Amniotic epithelial cell (primary cell): Measurements from ENCODE around the gene SLC41A3.
"Not testable (repeated sequence)": the region's sequence is repeated elsewhere in the genome, so short reads cannot be mapped to it uniquely, and the experiment has no call there.

Experiments
- DNase-seq: peaks from one replicate; pipeline ENCODE4 v3.0.0-alpha.2; 2010; ENCODE audit warnings: low read depth

The SLC41A3 gene

GRCh38 chr3:126003447-126004190 is 80.3 kb downstream of the SLC41A3 start:
- DNase-seq = no peak

GRCh38 chr3:126002189-126002588 is 81.7 kb downstream of the SLC41A3 start:
- DNase-seq = no peak

GRCh38 chr3:125996751-125997150 is 87.2 kb downstream of the SLC41A3 start:
- not testable (repeated sequence) for DNase-seq

GRCh38 chr3:125990253-125990970 is 93.5 kb downstream of the SLC41A3 start:
- DNase-seq = peak; percentile 87

DNA sequence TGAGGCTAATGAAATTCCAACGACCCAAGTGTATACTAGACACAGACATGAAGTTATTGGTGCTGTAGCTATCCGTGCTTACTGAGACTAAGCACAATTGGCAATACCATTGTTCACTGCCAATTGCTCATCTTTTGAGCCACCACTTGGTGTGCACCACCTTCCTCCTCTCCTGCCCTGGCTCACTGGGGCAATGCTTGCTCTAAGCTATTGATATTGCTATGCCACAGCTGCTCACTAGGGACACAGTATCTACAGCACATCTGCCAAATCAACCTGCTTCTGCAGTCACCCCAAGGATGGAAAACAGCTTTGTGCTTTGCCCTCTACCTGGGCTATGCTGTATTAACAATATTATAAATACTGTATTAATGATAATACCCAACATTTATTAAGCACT is 99.0 kb downstream of the SLC41A3 start:
- DNase-seq = not testable (repeated sequence)

DNA sequence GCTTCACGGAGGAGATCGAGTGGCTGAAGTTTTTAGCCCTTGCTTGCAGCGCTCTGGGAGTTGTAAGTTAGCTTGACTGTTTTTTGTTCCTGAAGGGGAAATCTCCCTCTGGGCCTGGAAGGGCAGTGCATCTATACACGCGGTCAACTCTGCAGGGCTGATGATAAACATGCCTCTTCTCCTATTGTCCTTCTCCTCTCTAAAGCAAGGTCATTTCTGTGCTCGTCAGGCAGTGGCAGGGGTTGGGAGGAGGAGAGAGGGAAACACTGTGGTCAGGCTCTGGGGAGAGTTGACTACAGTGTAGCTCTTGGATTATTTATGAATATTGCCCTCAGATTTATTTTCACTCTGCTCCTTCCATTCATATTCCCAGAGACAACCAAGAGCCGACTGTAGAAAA is 106.8 kb downstream of the SLC41A3 start:
- not testable (repeated sequence) for DNase-seq

GRCh38 chr3:125976003-125976390 is 107.9 kb downstream of the SLC41A3 start:
- DNase-seq = not testable (repeated sequence)

GRCh38 chr3:125975245-125976002 is 108.5 kb downstream of the SLC41A3 start:
- DNase-seq = not testable (repeated sequence)

- not testable (repeated sequence) for DNase-seq
Measured at GRCh38 chr3:125971997-125972944, 111.7 kb downstream of the SLC41A3 start.

DNA sequence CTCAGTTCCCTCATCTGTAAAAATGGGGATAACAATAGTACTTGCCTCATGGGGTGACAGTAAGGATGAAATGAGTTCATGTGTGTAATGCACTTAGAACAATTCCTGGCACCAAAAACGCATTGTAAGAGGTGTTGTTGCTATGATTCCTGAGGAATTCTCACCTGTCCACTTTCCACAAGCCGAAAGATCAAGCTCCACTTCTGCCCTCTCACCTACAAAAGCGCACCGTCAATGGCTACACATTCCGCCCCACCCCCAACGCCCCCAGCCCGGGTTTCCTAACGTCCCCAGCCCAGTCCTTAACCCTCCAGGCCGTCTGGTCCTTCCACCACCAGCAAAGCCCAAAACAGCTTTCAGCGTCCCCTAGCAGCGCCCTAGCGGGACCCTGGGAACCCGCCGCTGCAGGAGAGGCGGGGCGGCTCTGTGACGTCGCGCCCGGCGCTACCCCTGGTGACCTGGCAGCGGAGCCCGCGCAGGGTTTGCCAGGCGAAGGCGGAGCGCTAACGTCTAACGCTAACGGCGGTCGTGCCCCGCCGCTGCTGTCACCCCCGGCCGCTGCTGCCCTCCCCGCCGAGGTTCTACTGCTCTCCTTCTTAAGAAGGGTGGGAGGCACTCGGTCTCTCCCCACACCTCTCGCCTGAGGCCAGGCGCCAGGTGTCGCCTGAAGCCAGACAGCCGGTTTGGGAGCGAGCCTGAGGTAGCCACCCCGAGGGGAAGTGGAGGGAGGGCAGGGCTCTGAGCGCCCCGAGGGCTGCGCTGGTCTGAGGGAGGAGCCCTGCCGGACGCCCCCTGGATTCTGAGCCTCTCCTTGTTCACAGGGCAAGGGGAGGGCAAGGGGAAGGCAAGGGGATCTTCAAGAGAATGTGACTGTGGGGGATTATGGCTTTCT is 115.0 kb downstream of the SLC41A3 start, which contains the start of gene ROPN1B:
Gene ROPN1B (plus strand): TSS at position 478 of the 892 bp plus-strand sequence. CDS start 2,877 bp downstream, outside the sequence.
- not testable (repeated sequence) for DNase-seq

DNA sequence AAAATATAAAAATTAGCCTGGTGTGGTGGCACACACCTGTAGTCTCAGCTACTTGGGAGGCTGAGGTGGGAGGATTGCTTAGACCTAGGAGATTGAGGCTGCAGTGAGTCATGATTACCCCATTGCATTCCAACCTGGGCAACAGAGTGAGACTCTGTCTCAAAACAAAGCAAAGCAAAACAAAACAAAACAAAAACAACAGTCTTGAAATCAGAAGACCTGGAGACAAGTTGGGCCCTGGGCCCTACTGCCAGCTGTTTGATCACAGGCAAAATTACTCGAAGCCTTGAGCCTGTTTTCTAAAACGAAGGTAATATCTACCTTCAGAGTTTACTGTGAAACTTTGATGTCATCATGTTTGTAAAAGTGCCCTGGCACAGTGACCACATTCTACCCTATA is 115.8 kb downstream of the SLC41A3 start:
- not testable (repeated sequence) for DNase-seq

DNA sequence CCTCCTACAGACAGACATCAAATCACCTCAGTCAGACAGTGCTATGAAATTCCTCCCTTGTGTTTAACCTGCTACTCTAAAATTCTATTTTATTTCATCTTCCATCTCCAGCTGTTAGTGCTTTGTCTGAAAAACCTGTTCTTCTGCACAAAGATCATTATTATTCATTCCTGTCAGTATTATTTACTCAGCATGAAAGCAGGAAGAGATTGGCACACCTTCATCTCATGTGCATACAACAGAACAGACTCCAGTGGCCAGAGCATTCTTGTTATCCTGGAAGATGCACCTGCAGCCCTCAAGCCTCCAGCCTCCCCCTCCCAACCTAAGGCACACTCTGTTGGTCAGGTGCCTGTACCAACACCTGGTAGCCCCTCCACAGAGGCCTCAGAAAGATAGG is 116.8 kb downstream of the SLC41A3 start:
- DNase-seq = no peak

- DNase-seq = no peak
Measured at GRCh38 chr3:125965505-125965904, 118.4 kb downstream of the SLC41A3 start.

- peak; percentile 3 for DNase-seq
Measured at GRCh38 chr3:125963834-125964233, 120.1 kb downstream of the SLC41A3 start.

GRCh38 chr3:125961289-125961589 is 122.7 kb downstream of the SLC41A3 start:
- no peak for DNase-seq

DNA sequence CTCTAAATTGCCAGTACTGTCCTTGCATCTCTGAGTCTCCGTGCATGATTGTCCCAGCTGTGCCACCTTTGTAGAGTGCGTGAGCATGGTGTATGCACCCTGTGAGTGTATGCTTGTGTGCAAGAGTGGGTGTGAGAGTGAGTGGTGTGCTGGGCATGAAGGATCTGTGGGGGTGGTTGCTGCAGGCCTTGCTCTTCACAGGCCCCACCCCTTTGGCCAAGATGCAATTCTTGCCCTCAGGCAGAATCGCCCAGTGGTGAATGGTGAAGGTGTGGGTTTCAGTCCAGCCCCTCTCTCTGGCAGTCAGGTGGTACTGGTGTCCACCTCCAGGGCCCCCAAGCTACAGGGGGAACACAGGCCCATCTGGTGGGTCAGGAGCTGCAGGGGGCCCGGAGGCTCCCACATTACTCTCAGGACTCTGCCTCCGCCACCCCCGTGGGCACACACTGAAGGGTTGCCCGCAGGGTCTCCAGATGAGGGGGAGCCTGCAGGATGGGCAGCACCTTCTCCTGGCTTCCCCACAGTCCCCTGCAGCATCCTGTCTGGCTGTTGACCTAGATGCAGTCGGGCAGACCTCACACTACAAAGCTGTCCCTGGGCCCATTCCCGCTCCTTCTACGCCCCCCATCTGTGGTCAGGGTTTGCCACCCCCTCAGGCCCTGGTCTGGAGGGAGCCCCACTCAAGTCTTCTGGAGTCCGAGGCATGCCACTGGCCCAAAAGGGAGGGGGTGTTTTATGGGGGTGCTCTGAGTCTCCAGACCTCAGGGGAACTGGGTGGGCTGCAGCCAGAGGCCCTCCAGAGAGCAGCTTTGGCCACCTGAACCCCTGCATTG is 123.3 kb downstream of the SLC41A3 start:
- no peak for DNase-seq

DNA sequence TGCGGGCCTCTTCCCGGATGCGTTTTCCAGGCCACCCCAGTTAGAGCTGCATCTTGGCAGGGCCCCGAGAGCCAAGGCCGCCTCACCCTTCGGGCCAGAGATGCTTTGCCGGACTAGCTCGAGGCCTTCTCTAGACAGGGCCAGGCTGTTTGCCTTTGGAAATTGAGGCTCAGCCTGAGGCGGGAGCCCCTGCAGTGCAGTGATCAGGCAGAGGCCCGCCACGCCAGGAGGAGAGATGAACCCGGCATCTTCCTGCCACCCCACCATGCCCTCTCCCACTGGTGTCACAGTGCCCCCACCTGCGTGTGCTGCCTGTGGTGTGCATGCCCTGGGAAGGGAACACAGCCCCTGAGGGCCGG is 123.9 kb downstream of the SLC41A3 start:
- DNase-seq = no peak

DNA sequence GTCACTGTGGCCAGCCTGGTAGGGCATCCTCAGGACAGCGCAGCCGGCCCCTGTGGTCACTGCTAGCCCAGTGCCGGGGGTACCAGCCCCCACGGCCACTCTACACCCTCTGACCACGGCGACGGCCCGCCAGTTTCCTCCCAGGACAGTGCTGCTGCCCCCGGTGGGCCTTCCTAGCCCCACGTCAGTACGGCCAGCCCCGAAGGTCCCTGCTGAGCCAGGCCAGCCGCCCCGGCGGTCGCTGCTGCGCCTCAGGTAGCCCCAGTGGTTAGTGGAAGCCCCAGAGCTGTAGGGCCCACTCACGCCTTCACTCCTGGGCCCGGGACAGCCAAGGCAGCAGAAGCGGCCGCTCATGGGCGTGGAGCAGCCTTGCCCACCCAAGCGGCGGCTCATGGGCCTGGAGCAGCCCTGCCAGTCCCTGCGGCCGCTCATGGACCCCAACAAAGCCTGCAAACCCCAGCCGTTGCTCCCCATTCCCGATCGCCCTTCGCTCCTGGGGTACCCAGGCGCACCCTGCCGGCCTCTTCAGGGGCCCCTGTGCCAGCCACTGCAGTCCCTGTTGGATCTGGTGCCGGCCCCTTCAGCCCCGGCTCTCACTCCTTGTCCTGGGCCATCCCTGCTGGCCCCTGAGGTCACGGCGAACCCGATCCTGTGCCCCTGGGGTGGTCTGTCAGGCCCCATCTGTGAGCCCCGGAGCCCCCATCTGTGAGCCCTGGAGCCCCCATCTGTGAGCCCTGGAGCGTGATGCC is 124.4 kb downstream of the SLC41A3 start:
- no peak for DNase-seq
